HG03196 (cell line): ENCODE results near the gene SLC25A30.
"Not testable (repeated sequence)": the region's sequence is repeated elsewhere in the genome, so short reads cannot be mapped to it uniquely, and the experiment has no call there.

Experiments used
- ATAC-seq: cut with Tn5 transposase; IDR thresholded peaks from one replicate; pipeline ENCODE4 v1.9.1; 2021; ENCODE audit not compliant: unreplicated experiment

The SLC25A30 gene

GRCh38 chr13:45392811-45393210, 25.4 kb downstream of the SLC25A30 start:
- no peak for ATAC-seq

DNA sequence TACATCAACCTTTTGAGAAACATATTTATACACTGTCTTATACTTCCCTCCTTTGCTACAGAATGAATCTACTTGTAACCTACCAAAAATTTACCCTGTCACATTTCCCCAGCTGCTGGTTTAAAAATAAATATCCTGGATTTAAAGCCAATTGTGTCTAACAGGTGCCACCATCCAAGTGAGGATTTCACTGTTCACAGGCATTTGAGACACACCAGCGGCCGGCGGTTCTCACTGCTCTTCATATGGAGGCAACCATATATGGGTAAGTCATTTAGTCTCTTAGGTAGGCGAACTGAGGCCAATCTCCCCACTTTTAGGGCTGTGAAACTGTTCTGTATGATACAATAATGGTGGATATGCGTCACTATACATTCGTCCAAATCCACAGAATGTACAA, 26.2 kb downstream of the SLC25A30 start:
- ATAC-seq, result no peak

DNA sequence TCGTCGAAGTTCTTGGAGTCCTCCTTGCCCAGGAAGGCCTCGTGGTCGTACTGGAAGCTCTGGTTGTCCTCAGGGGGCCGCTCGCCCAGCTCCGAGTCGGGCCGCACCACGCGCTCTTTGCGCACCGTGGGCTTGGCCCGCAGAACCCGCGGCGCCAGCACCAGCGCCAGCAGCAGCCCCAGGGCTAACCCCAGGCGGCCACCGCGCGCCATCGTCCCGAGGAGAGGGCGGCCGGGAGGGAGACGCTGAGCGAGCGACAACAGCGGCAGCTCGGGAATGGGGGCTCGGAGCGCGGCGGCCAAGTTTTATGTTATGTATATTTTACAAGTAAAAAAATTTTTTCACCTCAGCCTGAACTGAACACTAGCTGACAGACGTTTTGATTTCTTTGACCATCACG, 27.0 kb downstream of the SLC25A30 start:
- ATAC-seq, result not testable (repeated sequence)

DNA sequence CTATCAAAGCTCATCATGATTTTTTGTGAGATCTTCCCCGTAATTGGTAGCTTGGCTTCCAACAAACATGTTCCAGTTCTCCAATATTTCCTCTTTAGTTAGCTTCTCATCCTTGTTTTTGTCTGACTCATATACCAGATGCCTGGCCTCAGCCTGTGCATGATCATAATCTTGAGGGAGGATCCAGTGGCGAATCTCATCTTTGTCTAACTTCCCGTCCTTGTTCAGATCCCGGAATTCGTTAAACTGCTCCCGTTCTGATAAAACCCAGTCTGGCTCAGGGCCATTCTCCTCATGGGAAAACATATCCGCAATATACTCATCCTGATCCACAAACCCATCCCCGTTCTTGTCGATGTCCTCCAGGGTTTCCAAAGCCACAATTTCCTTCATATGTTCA, 27.8 kb downstream of the SLC25A30 start:
- not testable (repeated sequence) for ATAC-seq

DNA sequence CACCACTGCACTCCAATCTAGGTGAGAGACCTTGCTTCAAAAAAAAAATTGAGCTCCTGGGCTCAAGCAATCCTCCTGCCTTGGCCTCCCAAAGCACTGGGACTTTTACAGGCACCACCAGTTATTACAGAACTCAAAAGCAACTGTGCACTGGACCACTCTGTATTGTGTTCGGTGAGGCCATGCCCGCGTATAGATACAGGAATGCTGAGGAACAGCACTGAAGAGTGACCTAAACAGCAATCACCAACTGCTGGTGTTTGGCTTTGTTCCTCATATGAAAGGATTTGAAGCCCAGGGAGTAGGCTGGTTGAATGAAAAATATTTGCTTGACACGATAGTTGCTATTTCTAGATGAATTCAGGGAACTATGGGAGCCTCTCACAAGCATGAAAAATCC, 29.5 kb downstream of the SLC25A30 start:
- ATAC-seq, result no peak

DNA sequence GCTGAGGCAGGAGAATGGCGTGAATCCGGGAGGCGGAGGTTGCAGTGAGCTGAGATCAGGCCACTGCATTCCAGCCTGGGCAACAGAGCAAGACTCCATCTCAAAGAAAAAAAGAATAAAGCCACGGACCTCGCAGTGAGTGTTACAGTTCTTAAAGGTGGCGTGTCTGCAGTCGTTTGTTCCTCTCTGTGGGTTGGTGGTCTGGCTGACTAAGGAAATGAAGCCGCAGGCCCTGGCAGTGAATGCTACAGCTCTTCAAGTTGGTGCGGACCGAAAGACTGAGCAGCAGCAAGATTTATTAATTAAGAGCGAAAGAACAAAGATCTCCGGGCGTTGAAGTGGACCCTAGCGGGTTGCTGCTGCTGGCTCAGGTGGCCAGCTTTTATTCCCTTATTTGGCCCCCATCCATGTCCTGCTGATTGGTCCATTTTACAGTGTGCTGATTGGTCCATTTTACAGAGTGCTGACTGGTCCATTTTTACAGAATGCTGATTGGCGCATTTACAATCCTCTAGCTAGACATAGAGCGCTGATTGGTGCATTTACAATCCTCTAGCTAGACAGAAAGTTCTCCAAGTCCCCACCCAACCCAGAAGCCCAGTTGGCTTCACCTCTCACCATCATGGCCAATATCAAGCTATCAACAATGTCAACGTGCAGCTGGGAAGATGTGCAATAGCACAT, 31.1 kb downstream of the SLC25A30 start:
- not testable (repeated sequence) for ATAC-seq

- ATAC-seq, result no peak
Observed at GRCh38 chr13:45385907-45386553, 32.1 kb downstream of the SLC25A30 start.

DNA sequence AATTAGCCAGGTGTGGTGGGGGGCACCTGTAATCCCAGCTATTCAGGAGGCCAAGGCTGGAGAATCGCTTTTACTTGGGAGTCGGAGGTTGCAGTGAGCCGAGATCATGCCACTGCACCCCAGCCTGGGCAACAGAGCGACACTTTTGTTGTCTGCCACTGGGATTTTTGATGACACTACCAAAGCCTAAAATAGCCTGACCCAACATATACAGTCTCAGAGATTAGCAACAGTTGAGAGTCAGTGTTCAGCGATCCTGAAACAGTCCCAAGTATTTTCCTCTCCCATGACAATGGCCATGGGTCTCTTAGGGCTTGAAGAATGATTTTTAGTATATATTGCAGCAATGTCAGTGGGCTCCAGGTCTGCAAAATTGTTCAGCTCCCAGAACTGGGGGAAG, 32.9 kb downstream of the SLC25A30 start:
- ATAC-seq, result no peak

- no peak for ATAC-seq
Observed at GRCh38 chr13:45384474-45385174, 33.5 kb downstream of the SLC25A30 start.

- not testable (repeated sequence) for ATAC-seq
Observed at GRCh38 chr13:45382739-45383138, 35.4 kb downstream of the SLC25A30 start.

DNA sequence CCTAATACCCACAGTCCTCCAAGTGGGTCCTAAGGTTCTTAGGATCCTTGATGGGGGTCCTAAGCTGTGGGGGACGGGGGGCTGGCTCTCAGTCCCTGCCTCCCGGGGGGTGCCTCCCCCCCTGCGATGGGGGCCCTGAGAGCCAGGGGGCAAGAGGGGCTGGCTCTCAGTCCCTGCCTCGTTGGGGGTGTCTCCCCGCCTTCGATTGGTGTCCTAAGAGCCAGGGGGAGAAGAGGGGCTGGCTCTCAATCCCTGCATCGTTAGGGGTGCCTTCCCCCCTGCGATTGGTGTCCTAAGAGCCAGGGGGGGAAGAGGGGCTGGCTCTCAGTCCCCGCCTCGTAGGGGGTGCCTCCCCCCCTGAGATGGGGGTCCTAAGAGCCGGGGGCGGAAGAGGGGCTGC, 37.0 kb downstream of the SLC25A30 start:
- ATAC-seq, result no peak

DNA sequence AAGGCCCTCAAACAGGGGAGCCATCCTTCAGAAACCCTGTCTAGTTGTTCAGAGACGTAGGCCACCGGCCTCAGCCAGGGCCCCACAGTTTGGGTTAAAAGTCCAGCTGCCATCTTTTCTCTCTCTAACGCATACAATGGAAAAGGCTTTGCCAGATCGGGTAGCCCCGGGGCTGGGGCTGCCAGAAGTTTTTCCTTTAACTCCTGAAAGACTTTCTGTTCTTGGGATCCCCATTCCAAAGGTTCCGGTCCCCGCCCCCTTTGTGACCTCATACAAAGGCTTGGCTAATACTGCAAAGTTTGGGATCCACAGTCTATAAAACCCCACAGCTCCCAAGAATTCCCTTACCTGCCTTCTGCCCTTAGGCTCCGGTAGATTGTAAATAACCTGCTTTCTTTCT, 37.5 kb downstream of the SLC25A30 start:
- not testable (repeated sequence) for ATAC-seq

GRCh38 chr13:45379516-45379915, 38.7 kb downstream of the SLC25A30 start:
- ATAC-seq, result not testable (repeated sequence)

GRCh38 chr13:45378786-45379185, 39.4 kb downstream of the SLC25A30 start:
- ATAC-seq, result not testable (repeated sequence)

DNA sequence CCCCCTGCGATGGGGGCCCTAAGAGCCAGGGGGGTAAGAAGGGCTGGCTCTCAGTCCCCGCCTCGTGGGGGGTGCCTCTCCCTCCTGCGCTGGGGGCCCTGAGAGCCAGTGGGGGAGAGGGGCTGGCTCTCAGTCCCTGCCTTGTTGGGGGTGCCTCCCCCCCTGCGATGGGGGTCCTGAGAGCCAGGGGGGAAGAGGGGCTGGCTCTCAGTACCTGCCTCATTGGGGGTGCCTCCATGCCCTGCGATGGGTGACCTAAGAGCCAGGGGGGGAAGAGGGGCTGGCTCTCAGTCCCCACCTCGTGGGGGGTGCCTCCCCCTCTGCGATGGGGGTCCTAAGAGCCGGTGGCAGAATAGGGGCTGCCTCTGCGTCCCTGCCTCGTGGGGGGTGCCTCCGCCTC, 40.9 kb downstream of the SLC25A30 start:
- ATAC-seq, result not testable (repeated sequence)

DNA sequence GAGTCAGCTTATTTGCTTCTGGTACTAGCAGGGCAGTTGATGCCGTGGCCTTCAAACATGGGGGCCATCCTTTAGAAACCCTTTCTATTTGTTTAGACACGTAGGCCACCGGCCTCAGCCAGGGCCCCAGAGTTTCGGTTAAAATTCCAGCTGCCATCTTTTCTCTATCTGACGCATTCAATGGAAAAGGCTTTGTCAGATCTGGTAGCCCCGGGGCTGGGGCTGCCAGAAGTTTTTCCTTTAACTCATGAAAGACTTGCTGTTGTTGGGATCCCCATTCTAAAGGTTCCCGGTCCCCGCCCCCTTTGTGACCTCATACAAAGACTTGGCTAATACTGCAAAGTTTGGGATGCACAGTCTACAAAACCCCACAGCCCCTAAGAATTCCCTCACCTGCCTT, 41.5 kb downstream of the SLC25A30 start:
- ATAC-seq, result not testable (repeated sequence)

- no peak for ATAC-seq
Observed at GRCh38 chr13:45374917-45375316, 43.3 kb downstream of the SLC25A30 start.

DNA sequence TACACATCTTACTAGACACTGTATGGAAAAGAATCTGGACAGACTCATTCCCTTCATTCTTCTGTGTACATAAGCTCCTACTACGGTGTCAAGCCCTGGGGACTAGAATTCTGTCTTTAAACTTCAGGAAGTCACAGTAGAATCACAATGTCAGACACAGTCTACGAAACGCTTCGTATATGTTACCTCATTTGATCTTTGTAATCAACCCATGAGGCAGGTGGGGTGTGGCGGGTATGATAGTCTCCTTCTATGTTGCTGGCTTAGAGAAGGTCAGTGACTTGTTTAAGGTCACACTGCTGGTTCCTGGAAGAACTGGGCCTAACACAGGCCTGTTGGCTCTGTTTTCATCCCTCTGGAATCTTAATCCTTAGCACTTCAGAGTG, 45.0 kb downstream of the SLC25A30 start:
- ATAC-seq, result no peak

GRCh38 chr13:45372189-45373161, 45.7 kb downstream of the SLC25A30 start:
- no peak for ATAC-seq

DNA sequence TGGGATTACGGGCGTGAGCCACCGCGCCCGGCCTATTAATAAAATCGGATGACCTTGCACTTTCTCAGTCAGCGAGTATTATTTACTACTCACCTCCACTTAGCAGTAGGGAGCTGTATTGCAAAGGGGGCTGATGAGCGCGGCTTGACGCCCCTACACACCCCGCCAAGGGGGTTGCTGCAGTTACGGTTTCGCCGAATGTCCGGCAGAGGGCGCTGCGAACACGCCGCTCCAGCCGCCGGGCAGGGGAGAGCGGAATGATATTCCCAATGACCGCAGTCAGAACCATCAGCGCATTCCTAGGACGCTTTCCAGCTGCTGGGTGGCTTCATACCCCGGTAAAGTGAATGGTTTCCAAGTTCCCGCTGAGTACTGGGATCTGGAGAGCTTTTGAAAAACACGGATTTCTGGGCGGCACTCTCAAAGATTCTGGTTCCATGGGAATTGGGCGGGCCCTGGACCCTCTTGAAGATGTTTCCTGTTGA, 47.2 kb downstream of the SLC25A30 start:
- ATAC-seq, result no peak

DNA sequence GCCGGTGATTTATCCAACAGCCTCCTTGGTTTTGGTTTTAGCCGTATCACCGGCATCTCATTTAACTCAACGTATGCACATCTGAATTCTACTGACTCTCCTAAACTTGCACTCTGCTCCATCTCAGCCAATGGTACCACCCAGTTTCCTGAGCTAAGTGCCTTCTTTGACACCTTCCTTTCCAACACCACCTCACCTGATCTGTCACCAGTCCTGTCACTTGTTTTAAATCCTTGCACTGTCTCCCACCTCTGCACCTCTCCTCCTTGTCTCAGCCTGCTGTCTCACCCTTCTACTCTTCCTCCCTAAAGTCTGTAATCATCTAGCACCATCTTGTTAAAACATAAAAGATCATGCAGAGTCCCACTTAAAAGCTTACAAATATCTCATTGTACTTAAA, 49.1 kb downstream of the SLC25A30 start:
- no peak for ATAC-seq
